Hepatocyte (in vitro differentiated cells): Measurements from ENCODE around the gene SLC1A3. TPM values are rescaled to one million over a fixed set of nuclear protein-coding genes. Genes with fewer than 3 reads are reported as not detected.

Experiments used
- DNase-seq: peaks from one replicate; pipeline ENCODE4 v3.0.0-alpha.2; 2016; ENCODE audit warnings: low spot score
- H2AFZ ChIP-seq: fragments of 200-600 bp; sonication (generic); 2 replicates; pipeline ENCODE4 v1.6.0; 2016; ENCODE audit warnings: antibody characterized with exemption, mild to moderate bottlenecking
- H3K27ac ChIP-seq: fragments of 200-600 bp; sonication (generic); 2 replicates; pipeline ENCODE4 v1.5.1; 2016; ENCODE audit warnings: mild to moderate bottlenecking
- H3K27me3 ChIP-seq: fragments of 200-600 bp; sonication (generic); 2 replicates; pipeline ENCODE4 v1.6.1; 2016
- H3K36me3 ChIP-seq: fragments of 200-600 bp; sonication (generic); replicated peaks from 2 replicates; pipeline ENCODE4 v1.5.1; 2016; ENCODE audit warnings: low read depth; ENCODE audit not compliant: insufficient read depth
- H3K4me1 ChIP-seq: fragments of 200-600 bp; sonication (generic); 2 replicates; pipeline ENCODE4 v1.5.1; 2016; ENCODE audit warnings: mild to moderate bottlenecking, moderate library complexity; ENCODE audit not compliant: insufficient read depth
- H3K4me2 ChIP-seq: fragments of 200-600 bp; sonication (generic); 2 replicates; pipeline ENCODE4 v1.6.0; 2016
- H3K4me3 ChIP-seq: fragments of 200-600 bp; sonication (generic); 2 replicates; pipeline ENCODE4 v1.5.1; 2016; ENCODE audit warnings: mild to moderate bottlenecking
- H3K79me2 ChIP-seq: fragments of 200-600 bp; sonication (generic); 2 replicates; pipeline ENCODE4 v1.6.0; 2017; ENCODE audit warnings: mild to moderate bottlenecking
- H3K9me2 ChIP-seq: fragments of 200-600 bp; sonication (generic); replicated peaks from 2 replicates; pipeline ENCODE4 v1.6.0; 2017; ENCODE audit warnings: mild to moderate bottlenecking; ENCODE audit not compliant: insufficient read depth
- H3K9me3 ChIP-seq: fragments of 200-600 bp; sonication (generic); 2 replicates; pipeline ENCODE4 v1.5.1; 2016; ENCODE audit warnings: low read depth, mild to moderate bottlenecking
- H4K20me1 ChIP-seq: fragments of 200-600 bp; sonication (generic); 2 replicates; pipeline ENCODE4 v1.6.0; 2016; ENCODE audit warnings: mild to moderate bottlenecking; ENCODE audit not compliant: insufficient read depth, poor library complexity, severe bottlenecking
- EZH2 ChIP-seq: fragments of 200-600 bp; sonication (generic); IDR thresholded peaks from 2 replicates; pipeline ENCODE4 v1.6.1; 2016; ENCODE audit warnings: antibody characterized with exemption, mild to moderate bottlenecking, borderline replicate concordance
- EZH2phosphoT487 ChIP-seq: fragments of 200-600 bp; sonication (generic); IDR thresholded peaks from one replicate; pipeline ENCODE4 v1.6.1; 2018; ENCODE audit warnings: antibody characterized with exemption, mild to moderate bottlenecking, low read depth, moderate library complexity; ENCODE audit not compliant: unreplicated experiment, severe bottlenecking
- WGBS: methylation state at CpG from one replicate; pipeline ENCODE4 v1.1.6; 2016; ENCODE audit warnings: low lambda C conversion rate; ENCODE audit errors: missing lambda C conversion rate; 5-methylcytosine and 5-hydroxymethylcytosine counted together
- polyA plus RNA-seq: library from polyadenylated mRNA; unstranded; fragments of >200 nt; fragmentation: Nextera tagmentation; extraction: Ambion mirVana; gene quantifications from 2 replicates; pipeline ENCODE4 v1.2.1, GENCODE V29; 2016
- small RNA-seq: library from RNA; depleted of rRNA; stranded (forward); fragments of <200 nt; gene quantifications from one replicate; pipeline ENCODE3, GENCODE V24; 2014
- total RNA-seq: library from RNA; depleted of rRNA; stranded (reverse); fragments of >200 nt; gene quantifications from 2 replicates; pipeline ENCODE4 v1.2.3, GENCODE V29; 2014
- TF ChIP-seq, protein P1 (sequence below): fragments of 200-600 bp; sonication (generic); IDR thresholded peaks from 2 replicates; pipeline ENCODE4 v1.5.1; 2016; ENCODE audit warnings: antibody characterized with exemption, mild to moderate bottlenecking; ENCODE audit not compliant: poor library complexity

Gene SLC1A3
- total and polyA plus RNA-seq, 2 experiments from 2014 or later = 32.3 to 42.3 TPM

DNA sequence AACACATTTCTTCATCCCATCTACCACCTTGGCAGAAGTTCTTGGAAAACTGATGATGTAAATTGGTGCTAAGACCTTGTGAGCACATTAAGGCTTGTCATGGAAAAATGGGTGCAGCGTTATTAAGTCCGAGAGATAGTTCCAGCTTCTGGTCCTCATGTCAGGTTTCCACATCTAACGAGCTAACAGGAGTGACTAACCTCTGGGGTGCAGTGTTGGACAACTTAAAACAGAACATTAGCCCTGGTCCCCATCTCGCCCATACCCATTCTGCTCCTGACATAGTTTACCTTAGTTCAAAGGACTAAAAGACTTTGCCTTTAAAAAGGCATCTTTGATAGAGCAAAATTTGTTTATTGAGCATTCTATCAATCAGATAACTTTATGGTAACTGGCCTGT lies 128.0 kb downstream of the SLC1A3 start:
- Histone ChIP-seq H3K36me3 (no peaks in the 10 kb centered on the region), H2AFZ (no peak overlapping the region), H3K4me3 (no peak overlapping the region), H4K20me1 (no peaks in the 10 kb centered on the region), H3K4me2 (no peak overlapping the region), H3K79me2 (no peaks in the 10 kb centered on the region), H3K9me2 (no peaks in the 10 kb centered on the region), H3K9me3 (no peaks in the 10 kb centered on the region), H3K27me3 (no peaks in the 10 kb centered on the region), H3K4me1 (no peaks in the 10 kb centered on the region), H3K27ac (no peak overlapping the region)
- TF ChIP-seq EZH2phosphoT487 (no peak), EZH2 (no peak)
- TF ChIP-seq, protein P1, sequence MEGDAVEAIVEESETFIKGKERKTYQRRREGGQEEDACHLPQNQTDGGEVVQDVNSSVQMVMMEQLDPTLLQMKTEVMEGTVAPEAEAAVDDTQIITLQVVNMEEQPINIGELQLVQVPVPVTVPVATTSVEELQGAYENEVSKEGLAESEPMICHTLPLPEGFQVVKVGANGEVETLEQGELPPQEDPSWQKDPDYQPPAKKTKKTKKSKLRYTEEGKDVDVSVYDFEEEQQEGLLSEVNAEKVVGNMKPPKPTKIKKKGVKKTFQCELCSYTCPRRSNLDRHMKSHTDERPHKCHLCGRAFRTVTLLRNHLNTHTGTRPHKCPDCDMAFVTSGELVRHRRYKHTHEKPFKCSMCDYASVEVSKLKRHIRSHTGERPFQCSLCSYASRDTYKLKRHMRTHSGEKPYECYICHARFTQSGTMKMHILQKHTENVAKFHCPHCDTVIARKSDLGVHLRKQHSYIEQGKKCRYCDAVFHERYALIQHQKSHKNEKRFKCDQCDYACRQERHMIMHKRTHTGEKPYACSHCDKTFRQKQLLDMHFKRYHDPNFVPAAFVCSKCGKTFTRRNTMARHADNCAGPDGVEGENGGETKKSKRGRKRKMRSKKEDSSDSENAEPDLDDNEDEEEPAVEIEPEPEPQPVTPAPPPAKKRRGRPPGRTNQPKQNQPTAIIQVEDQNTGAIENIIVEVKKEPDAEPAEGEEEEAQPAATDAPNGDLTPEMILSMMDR = peak; percentile 39
- WGBS = 63% methylated on average over 4 of the region's 4 CpGs
- DNase-seq = peak; percentile 53

DNA sequence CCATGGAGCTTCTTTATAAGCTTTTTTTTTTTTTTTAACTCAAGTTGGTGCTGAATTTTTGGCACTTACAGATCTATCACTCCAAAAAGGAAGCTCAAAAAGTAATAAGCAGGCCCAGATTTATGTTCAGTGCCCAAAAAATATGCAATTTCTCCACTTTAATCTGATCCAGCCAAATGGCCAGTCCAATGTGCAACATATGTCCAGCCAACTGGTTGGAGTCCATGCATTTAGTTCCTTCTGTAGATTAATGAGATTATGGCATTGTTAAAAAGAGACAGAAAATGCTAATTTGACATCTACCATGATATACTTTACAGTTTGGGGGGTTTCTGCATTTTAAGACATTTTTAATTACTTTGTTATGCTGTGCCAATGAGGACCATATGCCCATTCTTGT lies 129.5 kb downstream of the SLC1A3 start:
- H3K9me3 ChIP-seq = no peaks in the 10 kb centered on the region
- no peaks in the 10 kb centered on the region for H3K4me1 ChIP-seq
- H3K9me2 ChIP-seq = no peaks in the 10 kb centered on the region
- H3K27ac ChIP-seq = no peak overlapping the region
- H3K4me2 ChIP-seq = no peak overlapping the region
- no peaks in the 10 kb centered on the region for H3K27me3 ChIP-seq
- H3K4me3 ChIP-seq = no peak overlapping the region
- no peak overlapping the region for H2AFZ ChIP-seq
- H3K36me3 ChIP-seq = no peaks in the 10 kb centered on the region
- no peak for DNase-seq
- H4K20me1 ChIP-seq = no peaks in the 10 kb centered on the region
- TF ChIP-seq EZH2phosphoT487 = no peak
- TF ChIP-seq, protein P1 = no peak
- TF ChIP-seq EZH2 = no peak
- no peaks in the 10 kb centered on the region for H3K79me2 ChIP-seq

Small RNA genes lying within 50 kb of the gene (small RNA-seq; reads per million reads assigned to genes)
- not detected for gene AC010631.1
